ENCODE data around the gene CTBP2. TPM values are rescaled to one million over a fixed set of nuclear protein-coding genes. Genes with fewer than 3 reads are reported as not detected.

Gene CTBP2
- polyA plus RNA-seq, 1 donor (not counting 4 experiments of a cell fraction or from before 2014, with no cell fraction given) = 76.0 TPM

DNA sequence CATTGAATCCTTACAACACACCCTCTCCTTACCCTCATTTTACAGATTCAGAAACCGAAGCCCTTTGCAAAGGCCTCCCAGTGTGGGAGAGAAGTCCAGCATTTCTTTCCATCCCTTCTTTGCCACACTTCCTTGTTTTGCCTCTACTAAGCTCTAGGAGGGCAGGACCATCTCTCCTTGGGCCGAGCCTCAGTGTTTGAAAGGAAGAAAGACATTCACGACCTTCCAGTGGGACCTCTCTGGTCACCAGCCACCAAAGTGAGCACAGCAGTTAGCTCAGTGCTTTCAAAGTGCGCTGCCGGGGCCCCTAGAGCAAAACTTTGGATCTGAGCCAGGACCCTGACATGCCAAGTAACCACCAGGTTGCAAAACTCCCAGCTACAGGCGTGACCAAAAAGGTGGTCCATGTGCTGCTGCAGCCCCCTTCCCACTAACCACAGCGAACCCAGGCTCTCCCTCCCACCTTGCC, 12.4 kb downstream of the CTBP2 start:
- DNase-seq (ENCODE audit: low read depth, low spot score) = no peak
- Histone ChIP-seq H3K4me2 (ENCODE audit: control insufficient read depth, extremely low read depth, insufficient read depth, low read depth, low read length) (peak overlapping the region; percentile 71), H3K27ac (ENCODE audit: control insufficient read depth, insufficient read depth, low read length) (peak overlapping the region; percentile 94), H3K4me1 (ENCODE audit: control insufficient read depth, extremely low read depth, insufficient read depth, low read length) (peaks cover 72% of the 10 kb centered on the region), H3K36me3 (ENCODE audit: control insufficient read depth in 2 of 2, extremely low read depth in 1 of 2, insufficient read depth in 2 of 2, low read length in 2 of 2) (peaks cover 6 to 15% of the 10 kb centered on the region in 2 experiments), H3K27me3 (ENCODE audit: control insufficient read depth, extremely low read depth, insufficient read depth, low read length) (no peaks in the 10 kb centered on the region), H3K9ac (ENCODE audit: control insufficient read depth, extremely low read depth, insufficient read depth, low read length) (peak overlapping the region; percentile 79), H2AFZ (ENCODE audit: control insufficient read depth, low read length) (no peak overlapping the region), H3K4me3 (ENCODE audit: control insufficient read depth in 2 of 3, extremely low read depth in 1 of 3, insufficient read depth in 2 of 3, low read depth in 1 of 3, low read length in 3 of 3) (peak overlapping the region in 1 of 3 experiments; percentile 16), H3K9me3 (ENCODE audit: control insufficient read depth, low read depth, low read length) (no peaks in the 10 kb centered on the region), H4K20me1 (ENCODE audit: control insufficient read depth, extremely low read depth, insufficient read depth, low read length) (peaks cover 19% of the 10 kb centered on the region), H3K79me2 (ENCODE audit: control insufficient read depth, insufficient read depth, low read length) (peaks cover 93% of the 10 kb centered on the region), H3K9me1 (ENCODE audit: control insufficient read depth, extremely low read depth, insufficient read depth, low read length) (peaks cover 6% of the 10 kb centered on the region)
- no peak for FAIRE-seq
- dilution Hi-C loops (cut with MboI; ENCODE audit: extremely low pct_ligation_motif_present, low sequenced_read_pairs) = no loop called here
- TF ChIP-seq, protein P1, sequence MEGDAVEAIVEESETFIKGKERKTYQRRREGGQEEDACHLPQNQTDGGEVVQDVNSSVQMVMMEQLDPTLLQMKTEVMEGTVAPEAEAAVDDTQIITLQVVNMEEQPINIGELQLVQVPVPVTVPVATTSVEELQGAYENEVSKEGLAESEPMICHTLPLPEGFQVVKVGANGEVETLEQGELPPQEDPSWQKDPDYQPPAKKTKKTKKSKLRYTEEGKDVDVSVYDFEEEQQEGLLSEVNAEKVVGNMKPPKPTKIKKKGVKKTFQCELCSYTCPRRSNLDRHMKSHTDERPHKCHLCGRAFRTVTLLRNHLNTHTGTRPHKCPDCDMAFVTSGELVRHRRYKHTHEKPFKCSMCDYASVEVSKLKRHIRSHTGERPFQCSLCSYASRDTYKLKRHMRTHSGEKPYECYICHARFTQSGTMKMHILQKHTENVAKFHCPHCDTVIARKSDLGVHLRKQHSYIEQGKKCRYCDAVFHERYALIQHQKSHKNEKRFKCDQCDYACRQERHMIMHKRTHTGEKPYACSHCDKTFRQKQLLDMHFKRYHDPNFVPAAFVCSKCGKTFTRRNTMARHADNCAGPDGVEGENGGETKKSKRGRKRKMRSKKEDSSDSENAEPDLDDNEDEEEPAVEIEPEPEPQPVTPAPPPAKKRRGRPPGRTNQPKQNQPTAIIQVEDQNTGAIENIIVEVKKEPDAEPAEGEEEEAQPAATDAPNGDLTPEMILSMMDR (optimal IDR thresholded peaks at IDR 0.05 in 1 of 3, IDR thresholded peaks at IDR 0.05 in 1 of 3, conservative IDR thresholded peaks at IDR 0.05 in 1 of 3; ENCODE audit: extremely low read depth in 1 of 3, insufficient read depth in 2 of 3, low read length in 3 of 3) = no peak
- TF ChIP-seq EZH2 (IDR thresholded peaks at IDR 0.05; ENCODE audit: low read length) = no peak

DNA sequence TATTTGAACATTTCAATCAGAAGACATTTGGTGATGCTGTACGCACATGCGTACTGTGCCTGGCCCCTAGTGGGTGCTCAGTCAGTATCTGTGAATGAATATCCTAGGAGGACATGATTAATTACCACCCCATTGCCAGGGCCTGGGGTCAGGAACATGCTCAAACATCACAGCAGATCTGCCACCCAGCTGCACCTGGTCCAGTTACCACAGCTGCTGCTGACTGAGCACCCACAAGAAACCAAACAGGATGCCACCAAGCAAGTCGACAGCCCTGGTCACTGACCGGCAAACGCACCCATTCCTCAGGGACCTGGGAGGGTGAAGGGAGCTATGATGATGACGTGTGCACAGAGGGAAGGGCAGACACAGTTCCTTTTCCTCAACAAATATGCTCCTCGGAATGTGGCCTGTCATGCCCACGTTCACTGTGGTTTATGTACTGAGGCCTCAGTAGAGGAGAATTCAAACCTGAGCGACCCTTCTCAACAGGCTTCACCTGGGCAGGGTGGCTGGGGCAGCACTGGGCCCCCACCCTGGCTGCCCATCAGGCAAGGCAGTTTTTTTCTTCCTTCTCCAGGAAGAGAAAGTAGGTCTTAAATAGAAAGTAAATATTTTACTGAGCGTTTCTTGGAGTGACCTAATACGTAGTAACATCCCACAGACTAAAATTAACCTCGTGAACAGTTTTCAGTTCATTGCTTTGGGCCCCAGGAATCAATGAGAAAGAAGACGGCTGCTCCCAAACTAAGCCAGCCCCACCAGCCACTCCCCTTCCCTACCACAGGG, 13.4 kb downstream of the CTBP2 start:
- Histone ChIP-seq H3K9me1 (ENCODE audit: control insufficient read depth, extremely low read depth, insufficient read depth, low read length) (peaks cover 6% of the 10 kb centered on the region), H3K4me1 (ENCODE audit: control insufficient read depth, extremely low read depth, insufficient read depth, low read length) (peaks cover 62% of the 10 kb centered on the region), H3K79me2 (ENCODE audit: control insufficient read depth, insufficient read depth, low read length) (peaks cover 93% of the 10 kb centered on the region), H3K27ac (ENCODE audit: control insufficient read depth, insufficient read depth, low read length) (peak overlapping the region; percentile 94), H3K9me3 (ENCODE audit: control insufficient read depth, low read depth, low read length) (no peaks in the 10 kb centered on the region), H3K36me3 (ENCODE audit: control insufficient read depth in 2 of 2, extremely low read depth in 1 of 2, insufficient read depth in 2 of 2, low read length in 2 of 2) (peaks cover 9 to 15% of the 10 kb centered on the region in 2 experiments), H4K20me1 (ENCODE audit: control insufficient read depth, extremely low read depth, insufficient read depth, low read length) (peaks cover 29% of the 10 kb centered on the region), H3K4me2 (ENCODE audit: control insufficient read depth, extremely low read depth, insufficient read depth, low read depth, low read length) (peak overlapping the region; percentile 71), H3K27me3 (ENCODE audit: control insufficient read depth, extremely low read depth, insufficient read depth, low read length) (no peaks in the 10 kb centered on the region), H2AFZ (ENCODE audit: control insufficient read depth, low read length) (no peak overlapping the region), H3K9ac (ENCODE audit: control insufficient read depth, extremely low read depth, insufficient read depth, low read length) (peak overlapping the region; percentile 79), H3K4me3 (ENCODE audit: control insufficient read depth in 2 of 3, extremely low read depth in 1 of 3, insufficient read depth in 2 of 3, low read depth in 1 of 3, low read length in 3 of 3) (peak overlapping the region in 2 of 3 experiments; percentile 33 to 40)
- FAIRE-seq (peak; percentile 98), DNase-seq (ENCODE audit: low read depth, low spot score) (peak; percentile 94)
- dilution Hi-C loops (cut with MboI; ENCODE audit: extremely low pct_ligation_motif_present, low sequenced_read_pairs) = no loop called here
- no peak for TF ChIP-seq EZH2 (IDR thresholded peaks at IDR 0.05; ENCODE audit: low read length)
- TF ChIP-seq, protein P1 (optimal IDR thresholded peaks at IDR 0.05 in 1 of 3, IDR thresholded peaks at IDR 0.05 in 1 of 3, conservative IDR thresholded peaks at IDR 0.05 in 1 of 3; ENCODE audit: extremely low read depth in 1 of 3, insufficient read depth in 2 of 3, low read length in 3 of 3) = peak; percentile 16 to 36 (median 17)

Data from keratinocyte (primary cell).